SK-N-SH (cell line): ENCODE measurements around the gene MEF2B. TPM values are rescaled to one million over a fixed set of nuclear protein-coding genes. Genes with fewer than 3 reads are reported as not detected.
A peak's percentile ranks its signal among the peaks of the same experiment; 100 is the strongest.

Experiments
- CTCF ChIA-PET: fragments of 300-600, 350-600 bp; formaldehyde crosslinking; extraction: SDS; loops from one replicate; lab custom pipeline; 2021; lab: Yijun Ruan, JAX
- POLR2A ChIA-PET: fragments of 350-600 bp; sonication (Branson Sonifier 250); formaldehyde crosslinking; extraction: SDS; loops from one replicate; lab custom pipeline; 2020; ENCODE audit warnings: antibody characterized with exemption, inconsistent platforms; lab: Yijun Ruan, JAX
- DNase-seq: peaks from one replicate; pipeline ENCODE4 v3.0.0; 2012
- H2AFZ ChIP-seq: fragments of 200-600 bp; sonication (generic); 2 replicates; pipeline ENCODE4 v1.8.1; 2016; ENCODE audit warnings: antibody characterized with exemption, mild to moderate bottlenecking, low read depth
- H3F3A ChIP-seq: fragments of 200-600 bp; sonication (generic); replicated peaks from 2 replicates; pipeline ENCODE3; 2016; ENCODE audit warnings: antibody characterized with exemption, mild to moderate bottlenecking; ENCODE audit not compliant: insufficient read depth
- H3K27ac ChIP-seq, 2 experiments: fragments of 200-500 bp in 1 of 2; fragments of 200-600 bp in 1 of 2; sonication (Bioruptor generic) in 1 of 2; sonication (generic), shearing (Covaris generic) in 1 of 2; 2 replicates each; pipeline versions ENCODE4 v1.5.1 to v1.6.1; 2014 to 2016; ENCODE audit warnings: low read depth in 2 of 2, inconsistent platforms in 1 of 2, low read length in 1 of 2, mild to moderate bottlenecking in 1 of 2, mixed read lengths in 1 of 2
- H3K27me3 ChIP-seq: fragments of 200-600 bp; sonication (generic), shearing (Covaris generic); 2 replicates; pipeline ENCODE4 v1.6.1; 2016; ENCODE audit warnings: mixed run types; ENCODE audit not compliant: insufficient read depth
- H3K36me3 ChIP-seq, 2 experiments: fragments of 200-500 bp in 1 of 2; fragments of 200-600 bp in 1 of 2; sonication (Bioruptor generic) in 1 of 2; sonication (generic) in 1 of 2; replicated peaks in 1 of 2; 2 replicates each; pipeline versions ENCODE3 to v1.5.1; 2014 to 2016; ENCODE audit warnings: low read length in 1 of 2, mild to moderate bottlenecking in 1 of 2; ENCODE audit not compliant: insufficient read depth in 2 of 2, control insufficient read depth in 1 of 2
- H3K4me1 ChIP-seq, 2 experiments: fragments of 200-500 bp in 1 of 2; fragments of 200-600 bp in 1 of 2; sonication (Bioruptor generic) in 1 of 2; sonication (generic), shearing (Covaris generic) in 1 of 2; 2 replicates each; pipeline versions ENCODE4 v1.5.1 to v1.6.1; 2014 to 2016; ENCODE audit warnings: low read depth in 1 of 2, low read length in 1 of 2, mixed run types in 1 of 2; ENCODE audit not compliant: insufficient read depth in 2 of 2, control insufficient read depth in 1 of 2
- H3K4me2 ChIP-seq: fragments of 200-600 bp; sonication (generic), shearing (Covaris generic); 2 replicates; pipeline ENCODE4 v1.6.1; 2017; ENCODE audit warnings: mixed run types
- H3K4me3 ChIP-seq, 2 experiments: fragments of 200-500 bp in 1 of 2; fragments of 200-600 bp in 1 of 2; sonication (Bioruptor generic) in 1 of 2; sonication (generic), shearing (Covaris generic) in 1 of 2; 2 replicates each; pipeline versions ENCODE4 v1.5.1 to v1.8.1; 2014 to 2016; ENCODE audit warnings: low read depth in 2 of 2, inconsistent platforms in 1 of 2, low read length in 1 of 2, mild to moderate bottlenecking in 1 of 2, mixed read lengths in 1 of 2, moderate library complexity in 1 of 2
- H3K79me2 ChIP-seq: fragments of 200-600 bp; sonication (generic); 2 replicates; pipeline ENCODE4 v1.8.1; 2017; ENCODE audit warnings: mild to moderate bottlenecking; ENCODE audit not compliant: insufficient read depth
- H3K9ac ChIP-seq: fragments of 200-600 bp; sonication (generic); 2 replicates; pipeline ENCODE4 v1.6.1; 2017; ENCODE audit warnings: mixed run types
- H3K9me2 ChIP-seq: fragments of 200-600 bp; sonication (generic); 2 replicates; pipeline ENCODE4 v1.6.1; 2017; ENCODE audit warnings: mixed run types
- H3K9me3 ChIP-seq: fragments of 200-600 bp; sonication (generic); 2 replicates; pipeline ENCODE4 v1.6.1; 2017; ENCODE audit warnings: mixed run types, mild to moderate bottlenecking, moderate library complexity
- H4K20me1 ChIP-seq: fragments of 200-600 bp; sonication (generic); 2 replicates; pipeline ENCODE4 v1.6.1; 2017; ENCODE audit warnings: mild to moderate bottlenecking, mixed run types; ENCODE audit not compliant: insufficient read depth
- EP300 ChIP-seq, 2 experiments: IDR thresholded peaks; 2 replicates each; pipeline versions ENCODE4 v1.4.0 to v1.6.1; 2012; ENCODE audit warnings: borderline replicate concordance in 1 of 2, low read depth in 1 of 2, low read length in 1 of 2
- FOXM1 ChIP-seq: IDR thresholded peaks from 2 replicates; pipeline ENCODE4 v1.4.0; 2012; ENCODE audit warnings: low read depth, mild to moderate bottlenecking
- GABPA ChIP-seq: IDR thresholded peaks from 2 replicates; pipeline ENCODE4 v1.4.0; 2012; ENCODE audit warnings: low read depth, mild to moderate bottlenecking
- GATA2 ChIP-seq: sonication (generic); formaldehyde crosslinking; IDR thresholded peaks from 2 replicates; pipeline ENCODE4 v1.5.0; 2020; ENCODE audit warnings: mild to moderate bottlenecking, missing genetic modification reagents
- IRF3 ChIP-seq: fragments of 150-350 bp; IDR thresholded peaks from 2 replicates; pipeline ENCODE4 v1.6.1; 2016; ENCODE audit warnings: mild to moderate bottlenecking, low read depth, low read length
- MEF2A ChIP-seq: IDR thresholded peaks from 2 replicates; pipeline ENCODE4 v1.4.0; 2012; ENCODE audit warnings: low read depth, borderline replicate concordance
- MXI1 ChIP-seq: IDR thresholded peaks from 2 replicates; pipeline ENCODE4 v1.6.1; 2012; ENCODE audit warnings: mild to moderate bottlenecking, low read depth, low read length, improper control_type of control experiment
- POLR2AphosphoS5 ChIP-seq: IDR thresholded peaks from 2 replicates; pipeline ENCODE4 v1.6.1; 2012; ENCODE audit warnings: low read depth, low read length
- RAD21 ChIP-seq: IDR thresholded peaks from 2 replicates; pipeline ENCODE4 v1.6.1; 2012; ENCODE audit warnings: mild to moderate bottlenecking, low read length
- RCOR1 ChIP-seq: fragments of 150-350 bp; IDR thresholded peaks from 2 replicates; pipeline ENCODE4 v1.6.1; 2017; ENCODE audit warnings: antibody characterized with exemption, low read length
- REST ChIP-seq: IDR thresholded peaks from 2 replicates; pipeline ENCODE4 v1.6.1; 2012; ENCODE audit warnings: mild to moderate bottlenecking, low read depth, low read length, moderate library complexity
- RXRA ChIP-seq: IDR thresholded peaks from 2 replicates; pipeline ENCODE4 v1.4.0; 2012; ENCODE audit warnings: low read depth, mild to moderate bottlenecking, borderline replicate concordance
- TCF12 ChIP-seq: IDR thresholded peaks from 2 replicates; pipeline ENCODE4 v1.4.0; 2012
- TEAD4 ChIP-seq: IDR thresholded peaks from 2 replicates; pipeline ENCODE4 v1.4.0; 2012; ENCODE audit warnings: mild to moderate bottlenecking, borderline replicate concordance; ENCODE audit not compliant: insufficient read depth
- USF1 ChIP-seq: IDR thresholded peaks from 2 replicates; pipeline ENCODE4 v1.4.0; 2012; ENCODE audit warnings: low read depth, borderline replicate concordance
- USF2 ChIP-seq: fragments of 150-350 bp; IDR thresholded peaks from 2 replicates; pipeline ENCODE4 v1.6.1; 2017; ENCODE audit warnings: antibody characterized with exemption, low read length, low read depth, borderline replicate concordance
- YY1 ChIP-seq: IDR thresholded peaks from 2 replicates; pipeline ENCODE4 v1.4.0; 2012; ENCODE audit warnings: low read depth, mild to moderate bottlenecking
- WGBS: methylation state at CpG from one replicate; pipeline ENCODE4 v1.1.6; 2017; ENCODE audit warnings: low lambda C conversion rate; 5-methylcytosine and 5-hydroxymethylcytosine counted together
- polyA plus RNA-seq, 3 experiments: library from polyadenylated mRNA; depleted of rRNA; stranded (reverse); fragments of >200 nt; gene quantifications; 2 replicates each; pipeline ENCODE4 v1.2.3, GENCODE V29; 2012
- TF ChIP-seq, protein P1 (sequence below): IDR thresholded peaks from 2 replicates; pipeline ENCODE4 v1.4.0; 2012; ENCODE audit warnings: low read depth
- TF ChIP-seq, protein P2 (sequence below): IDR thresholded peaks from 2 replicates; pipeline ENCODE4; 2012

The MEF2B gene
- polyA plus RNA-seq, 1 of the 3 experiments (the other 2 are of a cell fraction) = 1.0 TPM

GRCh38 chr19:19203012-19203856 is 33.2 kb upstream of the MEF2B start, which contains the start of gene NR2C2AP (continued):
- TF ChIP-seq USF1 = peak; percentile 30; the same call in 1 of the 2 replicates
- TF ChIP-seq GATA2 (CRISPR knock-in tag) = no peak
- no peak for TF ChIP-seq IRF3
- no peak for TF ChIP-seq FOXM1
- TF ChIP-seq REST = no peak
- no peak for TF ChIP-seq RCOR1
- no peak for TF ChIP-seq RXRA
- no peak for TF ChIP-seq RAD21
- TF ChIP-seq, protein P1, sequence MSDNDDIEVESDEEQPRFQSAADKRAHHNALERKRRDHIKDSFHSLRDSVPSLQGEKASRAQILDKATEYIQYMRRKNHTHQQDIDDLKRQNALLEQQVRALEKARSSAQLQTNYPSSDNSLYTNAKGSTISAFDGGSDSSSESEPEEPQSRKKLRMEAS = peak; percentile 89
- peak; percentile 97 for TF ChIP-seq MXI1
- TF ChIP-seq YY1 = no peak
- TF ChIP-seq POLR2AphosphoS5 = peak; percentile 74; the same call in 1 of the 2 replicates
- TF ChIP-seq GABPA = peak; percentile 57

DNA sequence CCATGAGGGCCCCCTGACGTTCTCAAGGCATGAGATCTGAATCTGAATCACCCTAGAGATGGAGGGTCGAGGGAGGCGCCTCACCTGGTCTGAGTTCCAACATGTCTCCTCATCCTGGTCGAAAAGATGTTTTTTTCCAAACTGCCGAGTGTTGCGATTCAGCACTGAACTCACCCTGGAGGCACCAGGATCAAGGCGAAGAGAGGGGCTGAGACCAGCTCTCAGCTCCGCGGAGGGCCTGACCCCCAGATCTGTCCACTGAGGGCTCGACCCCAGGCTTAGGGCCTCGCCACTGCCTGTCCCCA is 32.6 kb upstream of the MEF2B start:
- H4K20me1 ChIP-seq = no peaks in the 10 kb centered on the region
- H3K9me2 ChIP-seq = no peaks in the 10 kb centered on the region
- peak overlapping the region; percentile 93 for H3K4me2 ChIP-seq
- H3K36me3 ChIP-seq = peaks cover 0 to 27% of the 10 kb centered on the region in 2 experiments
- ChIA-PET CTCF (interaction anchor here (1.0 to 1.2 kb wide), 3 partner anchors 28 to 288 kb away, joined by 3 read pairs; no protein-coding TSS in a partner anchor), POLR2A (interaction anchor here (0.6 to 1.7 kb wide), 3 partner anchors 9 to 106 kb away, joined by 3 to 10 read pairs (median 5); partner anchors contain the start of genes BORCS8, NCAN and RFXANK)
- H3K4me3 ChIP-seq = peak overlapping the region; percentile 65 to 79
- peaks cover 0 to 11% of the 10 kb centered on the region in 2 experiments; a peak in 1 of 4 replicates for H3K4me1 ChIP-seq
- TF ChIP-seq TEAD4 = no peak
- TF ChIP-seq TCF12 = no peak
- TF ChIP-seq USF2 = no peak
- no peak for TF ChIP-seq EP300 (IDR thresholded peaks at IDR 0.05; ENCODE audit: borderline replicate concordance in 1 of 2, low read depth in 1 of 2, low read length in 1 of 2)
- TF ChIP-seq, protein P2, sequence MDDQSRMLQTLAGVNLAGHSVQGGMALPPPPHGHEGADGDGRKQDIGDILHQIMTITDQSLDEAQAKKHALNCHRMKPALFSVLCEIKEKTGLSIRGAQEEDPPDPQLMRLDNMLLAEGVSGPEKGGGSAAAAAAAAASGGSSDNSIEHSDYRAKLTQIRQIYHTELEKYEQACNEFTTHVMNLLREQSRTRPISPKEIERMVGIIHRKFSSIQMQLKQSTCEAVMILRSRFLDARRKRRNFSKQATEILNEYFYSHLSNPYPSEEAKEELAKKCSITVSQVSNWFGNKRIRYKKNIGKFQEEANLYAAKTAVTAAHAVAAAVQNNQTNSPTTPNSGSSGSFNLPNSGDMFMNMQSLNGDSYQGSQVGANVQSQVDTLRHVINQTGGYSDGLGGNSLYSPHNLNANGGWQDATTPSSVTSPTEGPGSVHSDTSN = no peak
- TF ChIP-seq YY1 = no peak
- no peak for TF ChIP-seq MEF2A
- H2AFZ ChIP-seq = peak overlapping the region; percentile 78; the same call in 1 of the 2 replicates
- peak overlapping the region; percentile 33 to 41; a peak in 2 of 4 replicates for H3K27ac ChIP-seq
- no peaks in the 10 kb centered on the region for H3K9me3 ChIP-seq
- H3F3A ChIP-seq = peaks cover 3% of the 10 kb centered on the region
- WGBS = 12% methylated on average over 11 of the region's 11 CpGs
- H3K27me3 ChIP-seq = no peaks in the 10 kb centered on the region
- peak overlapping the region; percentile 88 for H3K9ac ChIP-seq
- no peak for DNase-seq
- H3K79me2 ChIP-seq = peaks cover 21% of the 10 kb centered on the region; the same call in 1 of the 2 replicates
